ENCODE measurements around the gene ADIPOQ.

- TF ChIP-seq POLR2A (IDR thresholded peaks at IDR 0.05) (no peak), CTCF (IDR thresholded peaks at IDR 0.05) (no peak)
Observed at GRCh38 chr3:186870421-186871201, 28.1 kb downstream of the ADIPOQ start.
